GM19467 (cell line): ENCODE data around the gene RIT2.

Source experiments
- ATAC-seq: cut with Tn5 transposase; IDR thresholded peaks from one replicate; pipeline ENCODE4 v1.9.1; 2021; ENCODE audit warnings: mild to moderate bottlenecking, moderate library complexity; ENCODE audit not compliant: unreplicated experiment

Gene RIT2

DNA sequence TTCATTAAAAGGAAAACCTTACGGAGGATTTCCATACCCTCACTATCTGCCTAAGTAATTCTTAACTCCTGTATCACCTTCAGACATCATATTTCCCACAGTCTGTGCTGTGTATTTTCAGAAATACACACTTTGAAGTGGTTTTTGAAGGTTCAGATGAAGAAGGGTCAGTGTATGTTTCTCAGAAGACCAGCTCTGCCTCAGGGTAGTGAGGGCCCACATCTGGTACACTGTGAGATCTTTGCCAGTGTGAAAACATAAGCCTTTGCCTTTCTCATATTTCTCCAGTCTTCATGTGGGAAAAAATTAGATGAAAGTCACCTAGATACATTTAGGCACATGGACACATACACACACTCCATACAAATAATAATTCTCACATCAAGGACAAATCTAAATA lies 408.4 kb downstream of the RIT2 start:
- ATAC-seq, result no peak

GRCh38 chr18:42706618-42707017 lies 408.9 kb downstream of the RIT2 start:
- no peak for ATAC-seq

DNA sequence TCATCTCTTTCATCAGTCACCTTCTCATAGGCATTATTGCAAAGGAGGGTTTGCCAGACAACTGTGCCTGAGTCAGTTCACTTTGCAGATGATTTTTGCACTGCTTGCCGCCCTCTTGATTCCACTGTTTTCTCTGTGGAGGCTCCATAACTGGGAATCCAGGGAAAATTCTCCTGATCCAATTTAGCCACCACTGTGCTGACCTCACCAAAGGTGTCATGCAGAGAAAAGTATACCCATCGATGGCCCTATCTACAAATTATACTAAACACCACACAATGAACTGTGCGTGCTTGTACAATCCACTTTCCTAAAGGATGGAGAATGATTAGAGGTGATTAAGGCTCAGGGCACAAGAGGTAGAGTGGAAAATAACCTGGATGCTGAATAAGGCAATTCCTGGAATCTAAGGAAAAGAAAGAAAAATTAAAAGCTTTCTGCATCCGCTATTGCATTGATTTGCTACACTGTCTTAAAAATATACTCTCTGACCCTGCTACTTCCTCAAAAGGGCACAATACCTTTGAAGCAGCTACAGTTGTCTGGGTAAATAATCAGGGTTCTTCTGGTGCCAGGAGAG lies 409.4 kb downstream of the RIT2 start:
- no peak for ATAC-seq
